ENCODE measurements around the gene MTRFR.

The MTRFR gene

DNA sequence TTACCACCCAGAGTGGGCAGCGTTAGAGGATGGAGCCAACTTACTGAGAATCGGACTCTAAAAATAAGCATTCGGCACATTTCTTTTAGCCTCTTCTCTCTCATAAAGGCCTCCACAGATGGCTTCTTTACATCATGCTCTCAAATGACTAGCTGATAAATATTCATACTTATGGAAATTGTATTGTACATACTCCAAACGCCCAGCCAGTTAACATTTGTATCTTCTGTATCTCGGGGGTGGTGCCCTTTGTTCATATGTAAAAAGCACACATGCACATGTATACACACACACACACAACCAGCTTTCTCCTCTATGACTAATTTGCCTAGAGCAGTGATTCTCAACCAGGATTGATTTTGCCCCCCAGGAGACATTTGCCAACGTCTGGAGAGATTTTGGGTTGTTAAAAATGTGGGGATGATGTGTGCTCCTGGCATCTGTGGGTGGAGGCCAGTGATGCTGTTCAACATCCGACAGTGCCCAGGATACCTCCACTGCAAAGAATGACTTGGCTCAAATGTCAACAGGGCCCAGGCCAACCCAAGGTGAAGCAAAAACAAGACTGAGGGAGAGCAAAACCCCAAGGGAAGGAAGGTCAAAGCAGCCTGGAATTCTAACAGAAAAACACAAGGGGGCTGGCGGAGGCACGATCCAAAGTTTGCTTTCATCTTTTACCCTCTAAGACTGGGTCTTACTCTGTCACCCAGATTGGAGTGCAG lies 53.6 kb downstream of the MTRFR start:
- TF ChIP-seq, protein P1, sequence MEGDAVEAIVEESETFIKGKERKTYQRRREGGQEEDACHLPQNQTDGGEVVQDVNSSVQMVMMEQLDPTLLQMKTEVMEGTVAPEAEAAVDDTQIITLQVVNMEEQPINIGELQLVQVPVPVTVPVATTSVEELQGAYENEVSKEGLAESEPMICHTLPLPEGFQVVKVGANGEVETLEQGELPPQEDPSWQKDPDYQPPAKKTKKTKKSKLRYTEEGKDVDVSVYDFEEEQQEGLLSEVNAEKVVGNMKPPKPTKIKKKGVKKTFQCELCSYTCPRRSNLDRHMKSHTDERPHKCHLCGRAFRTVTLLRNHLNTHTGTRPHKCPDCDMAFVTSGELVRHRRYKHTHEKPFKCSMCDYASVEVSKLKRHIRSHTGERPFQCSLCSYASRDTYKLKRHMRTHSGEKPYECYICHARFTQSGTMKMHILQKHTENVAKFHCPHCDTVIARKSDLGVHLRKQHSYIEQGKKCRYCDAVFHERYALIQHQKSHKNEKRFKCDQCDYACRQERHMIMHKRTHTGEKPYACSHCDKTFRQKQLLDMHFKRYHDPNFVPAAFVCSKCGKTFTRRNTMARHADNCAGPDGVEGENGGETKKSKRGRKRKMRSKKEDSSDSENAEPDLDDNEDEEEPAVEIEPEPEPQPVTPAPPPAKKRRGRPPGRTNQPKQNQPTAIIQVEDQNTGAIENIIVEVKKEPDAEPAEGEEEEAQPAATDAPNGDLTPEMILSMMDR (IDR thresholded peaks at IDR 0.05; ENCODE audit: insufficient read depth, low read depth, low read length, missing control alignments): no peak
- no peak for DNase-seq (ENCODE audit: low read depth)
- H3K4me3 ChIP-seq (ENCODE audit: low read length): no peak overlapping the region

DNA sequence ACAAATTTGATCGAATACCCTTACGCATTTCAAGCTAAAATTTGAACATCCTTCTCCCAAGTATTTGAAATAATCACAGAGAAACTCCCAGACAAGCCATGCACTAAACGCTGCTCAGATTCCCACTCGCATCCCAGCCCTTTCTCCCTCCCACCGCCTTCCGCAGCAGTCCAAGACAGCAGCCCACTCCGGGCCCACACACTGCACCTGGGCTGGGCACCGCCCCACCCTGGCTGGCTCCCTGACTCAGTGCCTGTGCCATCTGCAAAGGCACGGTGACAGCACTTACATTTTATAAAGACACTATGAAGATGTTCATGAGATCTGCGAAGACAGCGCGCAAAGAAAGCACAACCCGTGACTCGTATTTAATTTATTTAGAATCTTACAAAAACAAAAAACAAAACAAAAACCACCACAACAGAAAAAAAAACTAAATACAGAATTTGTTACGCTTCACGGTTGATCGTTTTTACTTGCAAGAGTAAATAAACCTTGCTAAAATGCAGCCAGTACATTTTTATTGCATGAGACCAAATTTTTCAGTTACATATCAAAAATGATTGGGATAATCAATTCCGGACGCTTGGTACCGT lies 55.6 kb downstream of the MTRFR start:
- no peak overlapping the region for H3K4me3 ChIP-seq (ENCODE audit: low read length)
- no peak for DNase-seq (ENCODE audit: low read depth)
- TF ChIP-seq, protein P1 (IDR thresholded peaks at IDR 0.05; ENCODE audit: insufficient read depth, low read depth, low read length, missing control alignments): no peak

DNA sequence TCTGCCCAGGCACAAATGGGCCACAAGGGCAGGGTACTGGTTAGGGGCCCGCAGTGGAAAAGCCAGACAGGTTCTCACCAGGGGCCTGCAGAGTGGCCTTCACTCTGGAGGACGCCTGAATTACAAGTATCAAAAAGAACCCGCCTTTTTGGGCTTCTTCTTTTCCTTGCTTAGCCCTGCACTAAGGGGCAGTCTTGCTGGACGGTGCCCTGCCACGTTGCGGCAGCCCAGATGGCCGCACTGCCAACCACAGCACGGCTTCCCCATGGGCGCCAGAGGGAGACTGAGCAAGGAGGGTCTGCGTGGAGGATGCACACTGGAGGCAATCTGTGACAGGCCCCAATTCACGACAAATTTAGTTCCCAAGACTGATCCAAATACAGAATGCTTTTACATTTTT lies 56.7 kb downstream of the MTRFR start:
- no peak overlapping the region for H3K4me3 ChIP-seq (ENCODE audit: low read length)
- DNase-seq (ENCODE audit: low read depth): no peak
- TF ChIP-seq, protein P1 (IDR thresholded peaks at IDR 0.05; ENCODE audit: insufficient read depth, low read depth, low read length, missing control alignments): no peak

DNA sequence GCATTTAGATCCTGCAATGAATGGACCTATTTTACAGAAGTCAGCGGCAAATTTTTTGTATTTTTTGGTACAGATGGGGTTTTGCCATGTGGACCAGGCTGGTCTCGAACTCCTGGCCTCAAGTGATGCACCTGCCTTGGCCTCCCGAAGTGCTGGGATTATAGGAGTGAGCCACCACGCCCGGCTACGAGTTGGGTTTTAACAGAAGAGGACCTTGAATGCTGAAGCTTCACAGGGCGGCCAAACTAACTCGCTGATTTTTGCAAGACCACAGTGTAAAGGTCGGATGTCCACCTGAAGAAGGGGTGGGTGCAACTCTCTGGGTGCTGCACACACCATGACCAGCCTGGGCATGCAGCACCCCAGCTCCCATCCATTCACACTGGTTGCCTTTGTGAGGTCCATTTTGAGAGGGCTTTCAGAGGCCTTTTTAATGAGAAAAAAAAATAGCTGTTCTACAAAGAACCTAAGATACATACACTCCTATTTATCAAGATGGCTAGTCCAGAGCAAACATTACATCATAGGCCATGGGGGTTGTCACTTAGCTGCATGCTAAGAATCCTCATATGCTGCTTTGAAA lies 60.0 kb downstream of the MTRFR start:
- no peak overlapping the region for H3K4me3 ChIP-seq (ENCODE audit: low read length)
- DNase-seq (ENCODE audit: low read depth): no peak
- TF ChIP-seq, protein P1 (IDR thresholded peaks at IDR 0.05; ENCODE audit: insufficient read depth, low read depth, low read length, missing control alignments): no peak

DNA sequence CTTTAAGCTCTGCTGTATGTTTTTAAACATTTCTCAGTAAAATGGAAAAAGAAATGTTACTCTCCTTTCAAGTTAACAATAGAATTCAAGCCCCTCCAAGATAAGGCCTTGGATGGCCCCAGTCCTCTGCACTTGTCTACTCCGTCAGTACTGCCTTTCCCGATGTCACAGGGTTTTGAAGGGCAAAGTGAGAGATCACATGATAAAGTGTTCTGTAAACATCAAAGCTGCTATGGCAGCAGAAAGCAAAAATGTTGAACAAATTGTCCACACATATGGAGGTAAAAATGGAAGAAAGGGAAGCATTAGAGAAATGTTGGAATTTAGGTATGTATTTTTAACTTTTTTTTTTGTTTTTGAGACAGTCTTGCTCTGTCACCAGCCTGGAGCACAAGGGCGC lies 71.9 kb downstream of the MTRFR start:
- TF ChIP-seq, protein P1 (IDR thresholded peaks at IDR 0.05; ENCODE audit: insufficient read depth, low read depth, low read length, missing control alignments): no peak
- H3K4me3 ChIP-seq (ENCODE audit: low read length): no peak overlapping the region
- no peak for DNase-seq (ENCODE audit: low read depth)

DNA sequence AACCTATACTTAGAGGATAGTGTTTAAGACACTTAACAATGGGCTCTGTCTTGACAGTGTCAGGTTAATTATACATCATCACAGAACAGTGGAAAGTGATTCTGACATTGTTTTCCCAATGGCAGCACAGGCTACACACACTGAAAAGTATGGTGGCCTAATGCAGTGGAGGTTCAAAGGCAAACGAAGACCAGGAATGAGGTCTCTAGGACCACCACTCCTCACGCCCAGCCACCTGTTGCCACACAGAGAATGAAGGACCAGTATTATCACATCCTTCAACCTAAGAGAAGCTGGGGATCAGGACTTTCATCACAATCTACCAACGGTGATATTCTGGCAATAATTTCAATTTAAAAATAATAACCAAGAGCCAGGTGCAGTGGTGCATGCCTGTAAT lies 73.0 kb downstream of the MTRFR start:
- no peak overlapping the region for H3K4me3 ChIP-seq (ENCODE audit: low read length)
- TF ChIP-seq, protein P1 (IDR thresholded peaks at IDR 0.05; ENCODE audit: insufficient read depth, low read depth, low read length, missing control alignments): no peak
- DNase-seq (ENCODE audit: low read depth): no peak
